HEK293 (cell line): ENCODE results near the gene CAPSL.

Experiments
- CTCF ChIA-PET: fragments of 350-600 bp; formaldehyde crosslinking; extraction: SDS; loops from one replicate; lab custom pipeline; 2021; ENCODE audit warnings: antibody characterized with exemption; lab: Yijun Ruan, JAX
- POLR2A ChIA-PET: fragments of 300-600 bp; formaldehyde crosslinking; extraction: SDS; loops from one replicate; lab custom pipeline; 2020; ENCODE audit warnings: antibody characterized with exemption, inconsistent platforms; lab: Yijun Ruan, JAX
- H3K27ac ChIP-seq: fragments of 200-500 bp; sonication (Bioruptor generic); 2 replicates; pipeline ENCODE4 v1.5.1; 2014; ENCODE audit warnings: low read depth, low read length, control low read depth, inconsistent platforms; ENCODE audit errors: extremely low read depth
- H3K36me3 ChIP-seq, 2 experiments: fragments of 200-500 bp in 1 of 2; sonication (Bioruptor generic) in 1 of 2; 1 replicate in 1 of 2; 2 replicates in 1 of 2; pipeline ENCODE4 v1.5.1; 2014 to 2017; ENCODE audit warnings: inconsistent platforms in 2 of 2, low read length in 2 of 2; ENCODE audit not compliant: control insufficient read depth in 2 of 2, insufficient read depth in 1 of 2
- H3K4me1 ChIP-seq: fragments of 200-500 bp; sonication (Bioruptor generic); 2 replicates; pipeline ENCODE4 v1.5.1; 2014; ENCODE audit warnings: mild to moderate bottlenecking, low read length, inconsistent platforms; ENCODE audit not compliant: control insufficient read depth, insufficient read depth
- H3K4me3 ChIP-seq: 2 replicates; pipeline ENCODE4 v1.5.1; 2011; ENCODE audit warnings: low read depth, mild to moderate bottlenecking, control low read depth, low read length, moderate library complexity
- H3K9me3 ChIP-seq: fragments of 200-500 bp; sonication (Bioruptor generic); 2 replicates; pipeline ENCODE4 v1.5.1; 2014; ENCODE audit warnings: low read depth, low read length, inconsistent platforms; ENCODE audit not compliant: control insufficient read depth, insufficient read depth
- PRDM2 ChIP-seq: fragments of 450-650 bp; formaldehyde crosslinking; IDR thresholded peaks from 2 replicates; pipeline ENCODE4 v1.5.1; 2016; ENCODE audit warnings: missing biosample characterization, missing genetic modification characterization, borderline replicate concordance
- ZNF335 ChIP-seq: fragments of 450-650 bp; formaldehyde crosslinking; conservative IDR thresholded peaks from 2 replicates; pipeline ENCODE4 v1.5.1; 2016; ENCODE audit warnings: missing biosample characterization, missing genetic modification characterization
- ZNF610 ChIP-seq: fragments of 450-650 bp; formaldehyde crosslinking; IDR thresholded peaks from 2 replicates; pipeline ENCODE4 v1.5.1; 2016; ENCODE audit warnings: missing biosample characterization, missing genetic modification characterization, borderline replicate concordance
- ZNF785 ChIP-seq: fragments of 450-650 bp; formaldehyde crosslinking; IDR thresholded peaks from 2 replicates; pipeline ENCODE4 v1.5.1; 2016; ENCODE audit warnings: missing biosample characterization, missing genetic modification characterization
- ZNF792 ChIP-seq: fragments of 450-650 bp; formaldehyde crosslinking; IDR thresholded peaks from 2 replicates; pipeline ENCODE4 v1.5.1; 2016; ENCODE audit warnings: missing biosample characterization, missing genetic modification characterization

Gene CAPSL

DNA sequence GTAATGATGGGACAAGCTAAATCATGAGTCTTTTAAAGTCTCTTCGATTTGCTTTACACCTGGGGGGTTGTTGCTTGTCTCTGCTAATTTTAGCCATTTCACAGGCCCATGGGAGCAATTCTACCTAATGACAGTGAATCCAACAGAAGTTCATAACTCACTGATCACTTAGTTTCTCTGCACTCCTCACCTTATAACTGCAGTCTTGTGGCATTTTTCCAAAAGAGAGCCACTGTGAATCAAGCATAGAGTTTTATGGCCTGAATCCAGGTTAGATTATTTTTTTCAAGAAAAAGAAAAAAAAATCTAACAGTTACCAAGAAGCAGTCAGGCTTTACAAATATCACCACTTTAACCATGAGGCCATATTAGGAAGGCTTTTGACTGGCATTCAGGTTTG, 83.2 kb downstream of the CAPSL start:
- H3K27ac ChIP-seq = no peak overlapping the region
- peaks cover 4% of the 10 kb centered on the region for H3K4me1 ChIP-seq
- ChIA-PET CTCF (no interaction called here), POLR2A (no interaction called here)
- no peak overlapping the region for H3K4me3 ChIP-seq
- no peaks in the 10 kb centered on the region for H3K36me3 ChIP-seq
- TF ChIP-seq ZNF335 (no peak), ZNF610 (tag by site-specific recombination) (no peak), PRDM2 (tag by site-specific recombination) (no peak), ZNF785 (no peak), ZNF792 (tag by site-specific recombination) (no peak)
- no peaks in the 10 kb centered on the region; the same call in 1 of the 2 replicates for H3K9me3 ChIP-seq
